ENCODE results near the gene GLI3.

GLI3 gene

GRCh38 chr7:42069590-42069989 lies 167.4 kb downstream of the GLI3 start:
- DNase-seq (ENCODE audit: low spot score): no peak
- in situ Hi-C loops (cut with MboI; ENCODE audit: low pct_unique_long_range_greater_than_20kb, low sequenced_read_pairs, unreplicated experiment): no loop called here
- TF ChIP-seq CTCF (IDR thresholded peaks at IDR 0.05; ENCODE audit: extremely low read depth, insufficient read depth, missing control alignments): no peak

GRCh38 chr7:42068554-42069280 lies 168.3 kb downstream of the GLI3 start:
- in situ Hi-C loops (cut with MboI; ENCODE audit: low pct_unique_long_range_greater_than_20kb, low sequenced_read_pairs, unreplicated experiment): no loop called here
- DNase-seq (ENCODE audit: low spot score): no peak
- TF ChIP-seq CTCF (IDR thresholded peaks at IDR 0.05; ENCODE audit: extremely low read depth, insufficient read depth, missing control alignments): no peak

GRCh38 chr7:42065942-42066341 lies 171.1 kb downstream of the GLI3 start:
- no peak for TF ChIP-seq CTCF (IDR thresholded peaks at IDR 0.05; ENCODE audit: extremely low read depth, insufficient read depth, missing control alignments)
- in situ Hi-C loops (cut with MboI; ENCODE audit: low pct_unique_long_range_greater_than_20kb, low sequenced_read_pairs, unreplicated experiment): no loop called here
- DNase-seq (ENCODE audit: low spot score): no peak

DNA sequence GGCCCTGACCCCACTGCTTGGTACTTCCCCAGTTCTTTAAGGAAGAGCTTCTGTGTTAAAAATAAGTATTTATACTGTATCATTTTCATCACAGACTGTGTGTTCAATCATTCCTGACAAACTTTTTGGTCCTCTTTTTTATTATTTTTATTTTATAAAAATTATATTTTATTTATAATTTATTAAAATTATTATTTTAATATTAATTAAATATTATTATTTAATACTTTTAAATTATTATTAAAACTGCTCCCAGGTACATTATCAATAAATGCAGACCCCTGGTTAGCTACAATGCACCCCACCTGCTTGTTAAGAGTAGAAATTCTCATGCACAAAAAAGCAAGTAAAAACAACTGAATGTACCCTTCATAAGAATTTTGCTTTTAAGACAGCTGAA lies 172.0 kb downstream of the GLI3 start:
- in situ Hi-C loops (cut with MboI; ENCODE audit: low pct_unique_long_range_greater_than_20kb, low sequenced_read_pairs, unreplicated experiment): no loop called here
- no peak for TF ChIP-seq CTCF (IDR thresholded peaks at IDR 0.05; ENCODE audit: extremely low read depth, insufficient read depth, missing control alignments)
- DNase-seq (ENCODE audit: low spot score): no peak

DNA sequence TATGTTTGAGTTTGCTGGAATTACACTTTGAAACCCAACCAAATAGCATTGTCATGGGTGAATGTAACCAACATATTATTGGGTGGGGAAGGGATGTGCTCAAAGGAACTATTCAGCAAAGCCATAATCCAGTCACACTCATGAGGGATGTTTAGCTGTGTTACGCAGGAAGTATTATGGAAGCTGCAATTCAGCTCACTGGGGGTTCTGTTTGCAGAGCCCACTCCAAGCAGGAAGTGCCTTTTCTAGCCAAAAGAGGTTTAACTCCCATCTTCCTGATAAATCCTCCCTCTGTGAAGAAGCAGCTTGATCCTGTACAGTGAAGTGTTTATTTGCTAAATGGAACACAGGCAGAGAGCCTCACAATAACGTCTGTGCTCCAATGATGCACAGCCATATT lies 172.5 kb downstream of the GLI3 start:
- in situ Hi-C loops (cut with MboI; ENCODE audit: low pct_unique_long_range_greater_than_20kb, low sequenced_read_pairs, unreplicated experiment): no loop called here
- no peak for TF ChIP-seq CTCF (IDR thresholded peaks at IDR 0.05; ENCODE audit: extremely low read depth, insufficient read depth, missing control alignments)

GRCh38 chr7:42059275-42059674 lies 177.7 kb downstream of the GLI3 start:
- in situ Hi-C loops (cut with MboI; ENCODE audit: low pct_unique_long_range_greater_than_20kb, low sequenced_read_pairs, unreplicated experiment): no loop called here
- DNase-seq (ENCODE audit: low spot score): no peak
- no peak for TF ChIP-seq CTCF (IDR thresholded peaks at IDR 0.05; ENCODE audit: extremely low read depth, insufficient read depth, missing control alignments)

More for the DNA sequence above, 172.5 kb downstream of the GLI3 start:
- DNase-seq (ENCODE audit: low spot score): no peak

Data from GM13977 (cell line).